HUES64 (cell line): Measurements from ENCODE around the gene MMAB.

Source experiments
- H3K27ac ChIP-seq: 2 replicates; pipeline ENCODE4 v1.7.0; 2013; ENCODE audit warnings: low read depth, low read length, inconsistent platforms
- H3K27me3 ChIP-seq: 2 replicates; pipeline ENCODE4 v1.6.1; 2013; ENCODE audit warnings: mild to moderate bottlenecking, low read length; ENCODE audit not compliant: insufficient read depth
- H3K36me3 ChIP-seq: 2 replicates; pipeline ENCODE4 v1.6.1; 2013; ENCODE audit warnings: mild to moderate bottlenecking, low read length; ENCODE audit not compliant: insufficient read depth
- H3K4me1 ChIP-seq: 2 replicates; pipeline ENCODE4 v1.6.1; 2013; ENCODE audit warnings: mild to moderate bottlenecking, low read length, moderate library complexity; ENCODE audit not compliant: insufficient read depth
- H3K4me3 ChIP-seq: 2 replicates; pipeline ENCODE4 v1.5.1; 2013; ENCODE audit warnings: mild to moderate bottlenecking, low read length, moderate library complexity
- H3K9ac ChIP-seq: 2 replicates; pipeline ENCODE4 v1.6.1; 2013; ENCODE audit warnings: mild to moderate bottlenecking, low read depth, low read length
- H3K9me3 ChIP-seq: 2 replicates; pipeline ENCODE4 v1.6.1; 2013; ENCODE audit warnings: low read depth, low read length; ENCODE audit not compliant: insufficient read depth
- WGBS: fragments of 150-250, 120-280 bp; methylation state at CpG from one replicate; pipeline ENCODE4 v1.1.7; 2013; ENCODE audit warnings: missing lambda C conversion rate; 5-methylcytosine and 5-hydroxymethylcytosine counted together

The MMAB gene

DNA sequence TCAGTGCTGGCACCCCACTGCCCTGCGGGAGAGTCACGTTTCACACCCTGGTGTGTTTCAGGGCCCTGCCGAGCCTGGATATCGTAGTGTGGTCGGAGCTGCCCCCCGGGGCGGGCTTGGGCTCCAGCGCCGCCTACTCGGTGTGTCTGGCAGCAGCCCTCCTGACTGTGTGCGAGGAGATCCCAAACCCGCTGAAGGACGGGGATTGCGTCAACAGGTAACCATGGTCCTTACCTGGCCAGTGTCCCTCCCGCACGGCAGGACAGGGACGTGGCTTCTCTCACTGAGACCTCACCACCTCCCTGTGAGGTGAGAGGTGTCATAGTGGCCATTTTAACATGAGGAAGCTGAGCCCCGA lies 8.0 kb upstream of the MMAB start:
- no peaks in the 10 kb centered on the region for H3K4me1 ChIP-seq
- H3K9ac ChIP-seq: no peak overlapping the region
- WGBS: 95% methylated on average over 18 of the region's 18 CpGs
- peaks cover 68% of the 10 kb centered on the region for H3K36me3 ChIP-seq
- H3K4me3 ChIP-seq: no peak overlapping the region
- no peaks in the 10 kb centered on the region for H3K9me3 ChIP-seq
- no peak overlapping the region for H3K27ac ChIP-seq
- H3K27me3 ChIP-seq: no peaks in the 10 kb centered on the region

DNA sequence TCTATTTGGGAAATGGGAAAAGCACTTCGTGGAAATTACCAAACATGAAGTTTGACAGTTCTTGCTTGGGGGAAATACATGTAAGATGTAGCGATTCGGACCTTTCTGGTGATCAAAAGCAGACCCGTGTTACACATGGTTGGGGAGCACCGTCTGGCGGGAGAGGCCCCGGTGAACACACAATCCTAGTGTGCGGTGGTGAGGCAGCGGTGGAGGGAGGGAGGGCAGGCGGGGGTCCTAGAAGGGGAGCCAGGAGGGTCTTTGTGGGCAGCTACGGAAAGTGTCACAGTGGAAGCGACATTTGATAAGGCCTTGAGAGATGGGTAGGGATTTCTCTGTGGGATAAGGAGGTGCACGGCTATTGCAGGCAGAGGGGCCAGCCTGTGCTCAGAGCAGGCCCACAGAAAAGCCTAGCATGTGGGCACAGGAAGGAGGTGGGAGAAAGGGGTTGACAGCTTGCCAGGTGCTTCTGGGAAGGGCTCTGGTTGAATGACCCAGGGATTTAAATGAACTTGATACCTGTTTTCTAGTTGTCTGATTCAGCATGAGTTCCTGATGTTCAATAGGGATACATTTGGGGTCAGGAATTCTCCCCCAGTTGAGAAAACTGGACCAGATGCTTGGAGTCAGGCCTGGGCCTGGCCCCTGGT lies 7.5 kb upstream of the MMAB start:
- H3K27ac ChIP-seq: no peak overlapping the region
- 93% methylated on average over 13 of the region's 13 CpGs for WGBS
- H3K9ac ChIP-seq: no peak overlapping the region
- peaks cover 68% of the 10 kb centered on the region for H3K36me3 ChIP-seq
- H3K9me3 ChIP-seq: no peaks in the 10 kb centered on the region
- no peaks in the 10 kb centered on the region for H3K4me1 ChIP-seq
- no peak overlapping the region for H3K4me3 ChIP-seq
- no peaks in the 10 kb centered on the region for H3K27me3 ChIP-seq

DNA sequence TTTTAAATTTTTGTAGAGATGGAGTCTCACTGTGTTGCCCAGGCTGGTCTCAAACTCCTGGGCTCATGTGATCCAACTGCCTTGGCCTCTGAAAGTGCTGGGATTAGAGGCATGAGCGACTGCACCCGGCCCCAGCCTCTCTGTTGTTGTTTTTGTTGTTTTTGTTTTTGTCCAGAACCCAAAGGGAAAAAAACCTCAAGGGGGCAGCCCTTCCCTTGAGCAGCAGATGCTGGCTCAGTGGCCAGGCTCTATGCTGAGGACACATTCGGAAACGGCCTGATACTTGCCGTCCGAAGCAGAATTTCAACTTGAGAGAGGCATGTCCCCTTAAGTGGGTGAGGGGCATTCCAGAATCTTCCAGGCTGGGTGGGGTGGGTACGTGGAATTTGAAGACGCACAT lies 7.0 kb upstream of the MMAB start:
- 93% methylated on average over 8 of the region's 8 CpGs for WGBS
- H3K36me3 ChIP-seq: peaks cover 73% of the 10 kb centered on the region

DNA sequence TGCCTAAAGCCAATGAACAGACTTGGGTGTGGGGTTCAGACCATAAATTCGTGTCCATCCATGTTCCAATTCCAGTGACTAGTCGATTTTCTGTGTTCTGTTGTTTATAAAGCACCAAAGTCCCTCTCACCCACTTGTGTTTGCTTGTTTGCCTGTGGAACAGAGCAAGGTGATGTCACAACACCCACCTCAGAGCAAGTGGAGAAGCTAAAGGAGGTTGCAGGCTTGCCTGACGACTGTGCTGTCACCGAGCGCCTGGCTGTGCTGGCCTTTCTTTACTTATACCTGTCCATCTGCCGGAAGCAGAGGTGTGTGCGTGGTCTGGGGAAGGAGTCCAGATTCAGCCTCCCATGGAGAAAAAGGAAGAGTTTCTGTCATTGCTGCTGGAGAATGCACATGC lies 6.3 kb upstream of the MMAB start:
- 90% methylated on average over 7 of the region's 7 CpGs for WGBS
- no peak overlapping the region for H3K27ac ChIP-seq
- H3K9me3 ChIP-seq: no peaks in the 10 kb centered on the region
- H3K4me1 ChIP-seq: no peaks in the 10 kb centered on the region
- H3K36me3 ChIP-seq: peaks cover 78% of the 10 kb centered on the region
- no peak overlapping the region for H3K9ac ChIP-seq
- H3K27me3 ChIP-seq: no peaks in the 10 kb centered on the region
- H3K4me3 ChIP-seq: no peak overlapping the region

More for the DNA sequence above, 7.0 kb upstream of the MMAB start:
- Histone ChIP-seq H3K9ac (no peak overlapping the region), H3K9me3 (no peaks in the 10 kb centered on the region), H3K4me3 (no peak overlapping the region), H3K27ac (no peak overlapping the region), H3K4me1 (no peaks in the 10 kb centered on the region), H3K27me3 (no peaks in the 10 kb centered on the region)

DNA sequence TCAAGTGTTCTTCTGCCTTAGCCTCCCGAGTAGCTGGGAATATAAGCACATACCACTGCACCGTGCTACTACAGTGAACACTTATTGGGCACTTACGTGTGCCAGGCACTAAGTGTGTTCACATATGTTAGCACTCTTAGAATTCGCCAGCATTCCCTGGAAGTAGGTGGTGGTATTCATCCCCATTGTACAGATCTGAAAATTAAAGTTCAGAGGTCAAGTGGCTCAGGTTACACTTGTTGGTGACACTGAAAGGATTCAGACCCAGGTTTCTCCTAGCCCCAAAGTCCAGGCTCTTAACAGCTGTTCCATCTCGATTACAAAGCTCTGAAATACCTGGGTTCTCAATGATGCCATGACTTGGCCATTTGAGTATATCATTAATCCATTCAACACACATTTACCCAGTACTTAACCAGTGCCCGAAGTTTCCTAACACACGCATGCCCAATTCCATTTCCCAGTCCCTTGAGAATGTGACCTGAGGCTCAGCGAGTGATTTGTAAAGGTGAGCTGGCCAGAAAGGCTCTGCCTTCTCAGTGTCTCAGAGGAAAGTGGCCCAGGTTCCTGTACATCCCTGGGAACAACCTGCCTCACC lies 5.1 kb upstream of the MMAB start:
- no peak overlapping the region for H3K27ac ChIP-seq
- H3K9me3 ChIP-seq: no peaks in the 10 kb centered on the region
- H3K4me1 ChIP-seq: peaks cover 4% of the 10 kb centered on the region; the same call in 1 of the 2 replicates
- no peaks in the 10 kb centered on the region for H3K27me3 ChIP-seq
- no peak overlapping the region for H3K9ac ChIP-seq
- H3K4me3 ChIP-seq: no peak overlapping the region
- WGBS: 91% methylated on average over 8 of the region's 8 CpGs
- peaks cover 68% of the 10 kb centered on the region for H3K36me3 ChIP-seq

DNA sequence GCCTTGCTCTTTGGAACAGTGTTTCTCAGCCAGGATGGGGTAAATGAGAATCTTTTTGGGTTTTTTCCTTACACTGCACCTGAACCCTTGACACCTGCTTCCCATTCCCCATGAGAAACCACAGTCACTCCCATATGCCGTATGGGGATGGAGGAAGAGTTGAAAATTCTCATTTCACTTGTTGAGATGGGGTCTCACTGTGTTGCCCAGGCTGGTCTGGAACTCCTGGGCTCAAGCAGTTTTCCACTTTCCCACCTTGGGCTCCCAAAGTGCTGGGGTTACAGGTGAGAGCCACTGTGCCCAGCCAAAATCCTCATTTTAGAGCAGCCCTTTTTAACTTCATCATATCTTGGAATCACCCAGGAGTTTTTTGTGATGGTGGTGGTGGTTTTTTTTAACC lies 4.0 kb upstream of the MMAB start:
- Histone ChIP-seq H3K27ac (no peak overlapping the region), H3K9ac (no peak overlapping the region), H3K4me3 (no peak overlapping the region), H3K36me3 (peaks cover 68% of the 10 kb centered on the region), H3K4me1 (peaks cover 8% of the 10 kb centered on the region), H3K9me3 (no peaks in the 10 kb centered on the region), H3K27me3 (no peaks in the 10 kb centered on the region)
- 100% methylated on average over 1 of the region's 1 CpG for WGBS

DNA sequence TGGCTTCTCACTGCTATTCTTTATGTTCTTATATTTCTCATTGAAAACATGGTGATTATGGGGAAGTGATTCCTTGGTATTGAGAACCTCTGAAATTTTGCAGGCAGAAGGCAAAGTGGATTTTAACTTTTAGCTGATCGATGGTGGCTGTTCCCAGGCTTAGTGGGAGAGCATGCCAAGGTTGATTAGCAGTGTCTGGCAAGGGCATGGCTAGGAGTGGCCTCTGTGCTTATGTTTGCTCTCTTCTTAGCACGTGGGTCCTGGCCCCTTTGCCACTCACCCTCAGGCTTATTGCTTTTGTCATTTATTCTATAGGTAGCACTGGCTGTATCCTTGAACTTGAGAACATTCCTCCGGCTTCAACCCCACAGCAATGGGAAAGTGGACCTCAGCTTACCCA lies 2.4 kb upstream of the MMAB start:
- peaks cover 58% of the 10 kb centered on the region for H3K36me3 ChIP-seq
- H3K4me1 ChIP-seq: peaks cover 8% of the 10 kb centered on the region
- no peak overlapping the region for H3K4me3 ChIP-seq
- H3K27me3 ChIP-seq: no peaks in the 10 kb centered on the region
- no peak overlapping the region for H3K9ac ChIP-seq
- H3K9me3 ChIP-seq: no peaks in the 10 kb centered on the region
- no peak overlapping the region for H3K27ac ChIP-seq
- 92% methylated on average over 3 of the region's 3 CpGs for WGBS

DNA sequence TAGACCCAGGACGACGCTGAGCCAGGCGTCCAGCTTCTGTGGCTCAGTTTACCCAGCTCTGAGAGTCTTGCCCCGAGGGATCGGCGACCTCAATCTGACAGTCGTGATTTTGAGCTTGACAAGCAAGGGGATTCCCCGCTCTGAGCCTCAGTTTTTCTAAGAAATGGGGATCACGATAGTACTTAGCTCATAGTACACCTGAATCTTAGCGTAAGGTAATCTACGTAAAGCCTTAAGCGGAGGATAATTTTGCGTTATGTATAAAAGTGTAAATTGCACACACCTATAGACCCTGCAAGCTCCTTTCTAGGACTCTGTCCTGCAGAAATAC lies 575 bp upstream of the MMAB start:
- WGBS: 1% methylated on average over 13 of the region's 13 CpGs
- no peak overlapping the region for H3K27ac ChIP-seq

DNA sequence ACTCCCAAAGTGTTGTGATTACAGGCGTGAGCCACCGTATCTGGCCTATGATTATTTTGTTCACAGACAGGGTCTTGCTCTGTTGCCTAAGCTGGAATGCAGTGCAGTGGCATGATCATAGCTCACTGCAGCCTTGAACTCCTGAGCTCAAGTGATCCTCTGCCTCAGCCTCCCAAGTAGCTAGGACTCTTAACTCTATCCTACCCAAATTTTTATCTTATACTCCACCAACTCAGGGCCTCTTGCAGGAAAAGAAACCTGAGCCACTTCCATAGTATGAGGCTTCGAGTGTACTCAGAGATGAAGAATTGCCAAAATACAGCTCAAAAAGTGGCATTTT lies 828 bp downstream of the MMAB start:
- peaks cover 47% of the 10 kb centered on the region for H3K36me3 ChIP-seq
- peak overlapping the region; percentile 73 for H3K4me3 ChIP-seq
- no peak overlapping the region for H3K9ac ChIP-seq
- no peaks in the 10 kb centered on the region for H3K27me3 ChIP-seq
- WGBS: 98% methylated on average over 3 of the region's 3 CpGs
- H3K4me1 ChIP-seq: peaks cover 8% of the 10 kb centered on the region
- no peaks in the 10 kb centered on the region for H3K9me3 ChIP-seq
- no peak overlapping the region for H3K27ac ChIP-seq

More for the DNA sequence above, 575 bp upstream of the MMAB start:
- Histone ChIP-seq H3K27me3 (no peaks in the 10 kb centered on the region), H3K9ac (peak overlapping the region; percentile 61), H3K4me1 (peaks cover 8% of the 10 kb centered on the region), H3K4me3 (peak overlapping the region; percentile 81), H3K9me3 (no peaks in the 10 kb centered on the region), H3K36me3 (peaks cover 50% of the 10 kb centered on the region)

DNA sequence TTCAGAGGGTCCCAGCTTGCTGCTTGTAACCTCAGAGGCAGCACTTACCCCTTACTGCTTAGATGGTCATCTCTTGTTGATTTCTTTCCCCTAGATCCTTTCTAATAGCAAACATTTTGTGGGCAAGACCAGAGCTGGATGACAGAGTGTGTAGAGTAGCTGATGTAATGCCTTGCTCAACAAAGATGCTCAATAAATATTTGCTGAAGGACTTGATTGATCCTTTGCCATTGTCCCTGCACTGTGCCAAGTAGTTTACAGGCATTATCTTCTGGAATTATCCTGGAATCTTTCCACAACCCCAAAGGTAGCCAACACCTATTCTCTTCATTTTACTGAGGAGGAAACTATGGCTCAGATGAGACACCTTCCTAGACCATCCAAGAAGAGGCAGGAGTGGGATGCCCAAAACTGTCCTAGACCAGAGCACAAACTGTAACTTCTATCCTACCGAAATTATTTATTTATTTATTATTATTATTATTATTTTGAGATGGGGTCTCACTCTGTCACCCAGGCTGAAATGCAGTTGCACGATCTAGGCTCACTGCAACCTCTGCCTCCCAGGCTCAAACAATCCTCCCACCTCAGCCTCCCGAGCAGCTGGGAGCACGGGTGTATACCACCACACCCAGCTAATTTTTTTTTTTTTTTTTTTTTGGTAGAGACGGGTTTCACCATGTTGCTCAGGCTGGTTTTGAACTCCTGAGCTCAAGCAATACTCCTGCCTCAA lies 1.4 kb downstream of the MMAB start:
- WGBS: 93% methylated on average over 4 of the region's 5 CpGs
- Histone ChIP-seq H3K4me1 (peaks cover 8% of the 10 kb centered on the region), H3K36me3 (peaks cover 47% of the 10 kb centered on the region), H3K9me3 (no peaks in the 10 kb centered on the region), H3K9ac (no peak overlapping the region), H3K27ac (no peak overlapping the region), H3K27me3 (no peaks in the 10 kb centered on the region), H3K4me3 (no peak overlapping the region)

DNA sequence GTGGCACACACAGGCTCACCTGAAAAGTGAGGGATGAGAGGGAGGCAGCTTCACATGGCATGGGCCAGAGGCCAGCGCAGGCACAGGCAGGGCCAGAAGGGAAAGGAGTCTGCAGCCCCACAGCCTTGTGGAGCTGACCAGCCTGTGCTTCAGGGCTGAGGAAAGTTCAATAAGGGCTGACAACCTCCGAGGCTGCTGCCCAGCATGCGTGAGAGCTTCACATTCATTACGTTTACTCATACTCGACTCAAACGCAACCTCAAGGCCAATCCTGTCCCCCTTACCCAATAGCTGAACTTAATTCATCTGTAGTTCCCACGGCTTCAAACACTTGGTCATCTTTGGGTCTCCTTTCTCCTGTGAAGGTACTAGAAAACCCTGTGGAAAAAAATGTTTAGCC lies 4.8 kb downstream of the MMAB start:
- no peaks in the 10 kb centered on the region for H3K27me3 ChIP-seq
- no peaks in the 10 kb centered on the region for H3K9me3 ChIP-seq
- peaks cover 4% of the 10 kb centered on the region; the same call in 1 of the 2 replicates for H3K4me1 ChIP-seq
- no peak overlapping the region for H3K27ac ChIP-seq
- H3K4me3 ChIP-seq: no peak overlapping the region
- peaks cover 50% of the 10 kb centered on the region for H3K36me3 ChIP-seq
- 93% methylated on average over 7 of the region's 7 CpGs for WGBS
- H3K9ac ChIP-seq: no peak overlapping the region
